Ovary (tissue), 9 donors: Measurements from ENCODE around the gene MAPK1. TPM values are rescaled to one million over a fixed set of nuclear protein-coding genes. Genes with fewer than 3 reads are reported as not detected.
"Not testable (repeated sequence)": the region's sequence is repeated elsewhere in the genome, so short reads cannot be mapped to it uniquely, and the experiment has no call there.

ENCODE experiments used
- DNase-seq, 5 donors: peaks; one replicate each; pipeline ENCODE4 v3.0.0-alpha.2; 2019 to 2020
- H3K27ac ChIP-seq, 2 donors: fragments of 200-600 bp; one replicate each; pipeline versions ENCODE4 v1.5.1 to v1.8.0; 2019 to 2022
- H3K27me3 ChIP-seq: fragments of 200-600 bp; one replicate; pipeline ENCODE4 v1.8.0; 2022
- H3K36me3 ChIP-seq: fragments of 200-600 bp; sonication (generic); one replicate; pipeline ENCODE4 v1.5.1; 2019
- H3K4me1 ChIP-seq: one replicate; pipeline ENCODE4 v1.8.1; 2013; ENCODE audit warnings: mild to moderate bottlenecking, moderate library complexity; ENCODE audit not compliant: insufficient read depth
- H3K4me3 ChIP-seq: fragments of 200-600 bp; sonication (generic); one replicate; pipeline ENCODE4 v1.5.1; 2017
- H3K9me3 ChIP-seq, 2 donors: fragments of 200-600 bp in 1 of 2; sonication (generic) in 1 of 2; one replicate each; pipeline versions ENCODE4 v1.5.1 to v1.8.1; 2013 to 2019; ENCODE audit warnings: mild to moderate bottlenecking in 1 of 2, moderate library complexity in 1 of 2
- EP300 ChIP-seq: sonication (generic); formaldehyde crosslinking; IDR thresholded peaks from one replicate; pipeline ENCODE4 v1.6.1; 2017; ENCODE audit warnings: antibody characterized with exemption
- POLR2A ChIP-seq: fragments of 450-650 bp; IDR thresholded peaks from one replicate; pipeline ENCODE4 v1.6.1; 2017; ENCODE audit warnings: antibody characterized with exemption, mild to moderate bottlenecking, moderate library complexity
- WGBS, 3 donors: extraction: QIAGEN DNeasy Blood & Tissue Kit in 1 of 3; methylation state at CpG; one replicate each; pipeline versions ENCODE4 v1.1.5 to v1.1.7; 2013 to 2017; 5-methylcytosine and 5-hydroxymethylcytosine counted together
- intact Hi-C, 4 donors: fragments of 100-400 bp; cut with DNase I; formaldehyde crosslinking; loops; one replicate each; pipeline versions ENCODE4 v1.11.0 to v1.15.1; 2022 to 2023
- polyA plus RNA-seq, 2 donors: library from polyadenylated mRNA; stranded (reverse); fragments of 200-250 nt in 1 of 2; fragments of 350-450 nt in 1 of 2; fragmentation: Illumina TruSeq in 1 of 2; extraction: RNeasy Lipid Tissue Mini Kit (QIAGEN cat#74804) in 1 of 2; gene quantifications; one replicate each; pipeline ENCODE4 v1.2.3, GENCODE V29; 2013 to 2014
- total RNA-seq, 7 donors: library from RNA; depleted of rRNA in 2 of 7; stranded (reverse); fragments of >200 nt in 2 of 7; fragmentation: NEBNext Ultra II Directional in 3 of 7; extraction: Animal tissue kit (Norgen Biotek cat#: 25700) in 3 of 7; gene quantifications; one replicate each; pipeline versions ENCODE4 v1.1.0 to v1.2.4, GENCODE V29; 2016 to 2023
- TF ChIP-seq, protein P1 (sequence below), 3 donors: fragments of 450-650 bp in 2 of 3; fragments of 200-600 bp in 1 of 3; IDR thresholded peaks; one replicate each; pipeline versions ENCODE4 v1.5.1 to v1.8.0; 2016 to 2022; ENCODE audit warnings: antibody characterized with exemption in 3 of 3, mild to moderate bottlenecking in 1 of 3
- donor health status: DM: no; HTN: no; CAD: no; lungs with moderate emphysema.
- donor health status: DM: no; HTN: no; CAD: no.
- donor health status: Bipolar disorder and iron deficiency.
- donor health status: DM: yes; HTN: yes; CAD: no.
- donor health status: DM: no; HTN: no; CAD: no.
- donor health status: DM: yes; HTN: yes; CAD: no.

MAPK1 gene
- total and polyA plus RNA-seq, 9 donors, result 12.3 to 125 (median 98.1) TPM

DNA sequence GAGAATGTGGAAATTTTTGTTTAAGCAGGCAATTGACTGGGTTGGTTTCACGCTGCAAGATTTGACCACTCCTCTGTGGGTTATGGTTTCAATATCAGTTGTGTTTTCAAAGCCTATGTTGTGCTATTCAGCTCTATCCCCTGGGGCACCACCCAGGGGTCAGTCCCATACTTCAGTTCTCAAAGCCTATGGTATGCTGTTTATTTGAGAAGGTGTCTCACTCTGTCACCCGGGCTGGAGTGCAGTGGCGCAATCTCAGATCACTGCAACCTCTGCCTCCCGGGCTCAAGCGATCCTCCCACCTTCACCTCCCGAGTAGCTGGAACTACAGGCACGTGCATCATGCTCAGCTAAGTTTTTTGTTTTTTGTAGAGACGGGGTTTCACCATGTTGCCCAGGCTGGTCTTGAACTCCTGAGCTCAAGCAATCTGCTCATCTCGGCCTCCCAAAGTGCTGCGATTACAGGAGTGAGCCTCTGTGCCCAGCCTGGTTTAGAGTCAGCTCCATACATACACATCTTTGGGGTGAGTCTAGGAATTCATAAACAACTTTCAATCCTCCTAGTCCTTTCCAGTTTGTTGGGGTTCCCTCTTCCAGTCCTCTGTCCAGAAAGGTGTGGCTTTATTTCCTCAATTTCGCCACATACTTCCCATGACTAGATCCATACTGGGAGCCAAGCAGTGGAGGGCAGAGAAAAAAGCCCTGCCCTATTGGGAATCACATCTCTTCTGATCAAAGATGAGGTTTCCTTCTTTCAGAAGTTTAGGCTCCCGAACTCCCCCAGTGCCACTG is 35.0 kb upstream of the MAPK1 start:
- Histone ChIP-seq H3K4me3 (no peak overlapping the region), H3K27ac (no peak overlapping the region), H3K27me3 (no peaks in the 10 kb centered on the region), H3K9me3 (no peaks in the 10 kb centered on the region), H3K4me1 (no peaks in the 10 kb centered on the region), H3K36me3 (no peaks in the 10 kb centered on the region)
- DNase-seq, result no peak
- no peak for TF ChIP-seq POLR2A
- TF ChIP-seq, protein P1, sequence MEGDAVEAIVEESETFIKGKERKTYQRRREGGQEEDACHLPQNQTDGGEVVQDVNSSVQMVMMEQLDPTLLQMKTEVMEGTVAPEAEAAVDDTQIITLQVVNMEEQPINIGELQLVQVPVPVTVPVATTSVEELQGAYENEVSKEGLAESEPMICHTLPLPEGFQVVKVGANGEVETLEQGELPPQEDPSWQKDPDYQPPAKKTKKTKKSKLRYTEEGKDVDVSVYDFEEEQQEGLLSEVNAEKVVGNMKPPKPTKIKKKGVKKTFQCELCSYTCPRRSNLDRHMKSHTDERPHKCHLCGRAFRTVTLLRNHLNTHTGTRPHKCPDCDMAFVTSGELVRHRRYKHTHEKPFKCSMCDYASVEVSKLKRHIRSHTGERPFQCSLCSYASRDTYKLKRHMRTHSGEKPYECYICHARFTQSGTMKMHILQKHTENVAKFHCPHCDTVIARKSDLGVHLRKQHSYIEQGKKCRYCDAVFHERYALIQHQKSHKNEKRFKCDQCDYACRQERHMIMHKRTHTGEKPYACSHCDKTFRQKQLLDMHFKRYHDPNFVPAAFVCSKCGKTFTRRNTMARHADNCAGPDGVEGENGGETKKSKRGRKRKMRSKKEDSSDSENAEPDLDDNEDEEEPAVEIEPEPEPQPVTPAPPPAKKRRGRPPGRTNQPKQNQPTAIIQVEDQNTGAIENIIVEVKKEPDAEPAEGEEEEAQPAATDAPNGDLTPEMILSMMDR (IDR thresholded peaks at IDR 0.05), result no peak
- TF ChIP-seq EP300, result no peak
- intact Hi-C loops, result no loop called here
- 80 to 82% (median 81%) methylated on average over 12 of the region's 12 CpGs for WGBS, 3 donors

DNA sequence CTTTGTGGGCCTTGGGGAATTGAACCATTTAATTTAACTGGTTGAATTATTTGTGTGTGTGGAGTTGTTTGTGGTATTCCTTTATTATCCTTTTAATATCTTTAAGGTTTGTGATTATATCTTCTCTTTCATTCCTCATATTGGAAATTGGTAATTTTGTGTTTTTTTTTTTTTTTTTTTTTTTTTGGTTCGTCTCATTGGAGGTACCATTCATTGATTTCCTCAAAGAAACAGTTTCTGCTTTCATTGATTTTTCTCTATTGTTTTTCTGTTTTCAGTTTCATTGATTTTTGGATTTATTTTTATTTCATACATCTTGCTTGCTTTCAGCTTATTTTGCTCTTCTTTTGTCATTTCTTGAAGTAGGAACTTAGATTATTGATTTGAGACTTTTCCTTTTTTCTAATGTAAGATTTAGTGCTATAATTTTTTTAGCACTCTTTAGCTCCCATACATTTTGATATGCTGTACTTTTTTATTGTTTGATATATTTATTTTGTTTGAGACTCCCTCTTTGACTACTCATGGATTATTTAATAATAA is 31.0 kb upstream of the MAPK1 start:
- no peak for TF ChIP-seq EP300
- no peak for TF ChIP-seq POLR2A
- TF ChIP-seq, protein P1 (IDR thresholded peaks at IDR 0.05), result no peak
- 68 to 76% (median 76%) methylated on average over 1 of the region's 1 CpG for WGBS, 3 donors
- H3K27me3 ChIP-seq, result no peaks in the 10 kb centered on the region
- DNase-seq, result no peak
- no peak overlapping the region for H3K4me3 ChIP-seq
- no peaks in the 10 kb centered on the region for H3K9me3 ChIP-seq
- H3K36me3 ChIP-seq, result no peaks in the 10 kb centered on the region
- H3K4me1 ChIP-seq, result no peaks in the 10 kb centered on the region
- no peak overlapping the region for H3K27ac ChIP-seq
- intact Hi-C loops, result no loop called here

DNA sequence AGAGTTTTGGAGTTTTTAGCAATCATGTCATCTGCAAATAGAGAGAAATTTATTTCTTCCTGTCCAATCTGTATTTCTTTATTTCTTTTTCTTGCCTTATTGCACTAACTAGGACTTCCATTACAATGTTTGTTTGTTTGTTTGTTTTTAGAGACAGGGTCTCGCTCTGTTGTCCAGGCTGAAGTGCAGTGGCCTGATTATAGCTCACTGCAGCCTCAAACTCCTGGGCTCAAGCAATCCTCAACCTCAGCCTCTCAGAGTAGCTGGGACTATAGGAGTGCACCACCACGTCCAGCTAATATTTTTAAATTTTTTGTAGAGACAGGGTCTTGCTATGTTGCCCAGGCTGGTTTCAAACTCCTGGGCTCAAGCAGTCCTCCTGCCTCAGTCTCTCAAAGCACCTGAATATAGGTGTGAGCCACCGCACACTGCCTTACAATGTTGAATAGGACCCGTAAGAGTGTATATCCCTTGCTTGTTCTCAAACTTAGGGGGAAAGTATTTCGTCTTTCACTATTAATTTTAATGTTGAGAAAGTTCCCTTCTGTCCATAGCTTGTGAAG is 29.6 kb upstream of the MAPK1 start:
- Histone ChIP-seq H3K4me3 (no peak overlapping the region), H3K9me3 (no peaks in the 10 kb centered on the region), H3K4me1 (no peaks in the 10 kb centered on the region), H3K27ac (no peak overlapping the region), H3K27me3 (no peaks in the 10 kb centered on the region), H3K36me3 (no peaks in the 10 kb centered on the region)
- intact Hi-C loops, result no loop called here
- DNase-seq, result no peak
- WGBS, 3 donors, result 91 to 95% (median 92%) methylated on average over 5 of the region's 5 CpGs
- TF ChIP-seq EP300, result no peak
- TF ChIP-seq POLR2A, result no peak
- TF ChIP-seq, protein P1 (IDR thresholded peaks at IDR 0.05), result no peak

DNA sequence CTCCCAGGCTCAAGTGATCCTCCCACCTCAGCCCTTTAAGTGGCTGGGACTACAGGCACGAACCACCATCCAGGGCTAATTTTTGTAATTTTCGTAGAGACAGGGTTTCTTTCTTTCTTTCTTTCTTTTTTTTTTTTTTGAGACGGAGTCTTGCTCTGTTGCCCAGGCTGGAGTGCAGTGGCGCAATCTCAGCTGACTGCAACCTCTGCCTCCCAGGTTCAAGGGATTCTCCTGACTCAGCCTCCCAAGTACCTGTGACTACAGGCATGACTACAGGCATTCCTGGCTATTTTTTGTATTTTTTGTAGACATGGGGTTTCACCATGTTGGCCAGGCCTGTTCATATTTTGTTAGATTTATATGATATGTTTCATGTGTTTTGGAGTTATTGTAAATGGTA is 28.8 kb upstream of the MAPK1 start:
- H3K27me3 ChIP-seq, H3K9me3 ChIP-seq, H3K36me3 ChIP-seq, DNase-seq, H3K27ac ChIP-seq, H3K4me3 ChIP-seq, H3K4me1 ChIP-seq, intact Hi-C loops: not testable (repeated sequence)
- 84 to 91% (median 86%) methylated on average over 4 of the region's 4 CpGs for WGBS, 3 donors

DNA sequence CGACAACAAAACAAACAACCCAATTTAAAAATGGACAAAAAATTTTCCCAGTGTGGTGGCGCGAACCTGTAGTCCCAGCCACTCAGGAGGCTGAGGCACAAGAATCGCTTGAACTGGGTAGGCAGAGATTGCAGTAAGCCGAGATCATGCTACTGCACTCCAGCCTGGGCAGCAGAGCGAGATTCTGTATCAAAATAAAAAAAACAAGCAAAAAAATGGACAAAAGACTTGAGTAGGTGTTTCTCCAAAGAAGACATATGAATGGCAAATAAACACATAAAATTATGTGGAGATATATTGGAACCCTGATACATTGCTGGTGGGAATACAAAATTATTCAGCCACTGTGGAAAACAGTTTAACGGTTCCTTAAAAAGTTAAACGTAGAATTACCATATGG is 27.4 kb upstream of the MAPK1 start:
- H3K27me3 ChIP-seq, result no peaks in the 10 kb centered on the region
- 85 to 88% (median 88%) methylated on average over 8 of the region's 8 CpGs for WGBS, 3 donors
- no peak for DNase-seq

More for the DNA sequence above, 27.4 kb upstream of the MAPK1 start:
- no peak overlapping the region for H3K27ac ChIP-seq
- H3K4me3 ChIP-seq, result no peak overlapping the region
- H3K36me3 ChIP-seq, result no peaks in the 10 kb centered on the region
- TF ChIP-seq EP300, result no peak
- no peak for TF ChIP-seq POLR2A
- TF ChIP-seq, protein P1 (IDR thresholded peaks at IDR 0.05), result no peak
- intact Hi-C loops, result no loop called here
- H3K4me1 ChIP-seq, result no peaks in the 10 kb centered on the region
- H3K9me3 ChIP-seq, result no peaks in the 10 kb centered on the region
